Skeletal muscle tissue (tissue), 4 donors: ENCODE measurements around the gene PTDSS2. TPM values are rescaled to one million over a fixed set of nuclear protein-coding genes. Genes with fewer than 3 reads are reported as not detected.
"Not testable (repeated sequence)": the region's sequence is repeated elsewhere in the genome, so short reads cannot be mapped to it uniquely, and the experiment has no call there.

ENCODE experiments used
- H3K27ac ChIP-seq: one replicate; pipeline ENCODE4 v1.7.0; 2013; ENCODE audit warnings: mild to moderate bottlenecking, low read depth, low read length, inconsistent platforms
- H3K27me3 ChIP-seq, 3 donors: one replicate each; pipeline ENCODE4 v1.7.0; 2013; ENCODE audit warnings: low read length in 3 of 3; ENCODE audit not compliant: control insufficient read depth in 3 of 3, insufficient read depth in 3 of 3
- H3K36me3 ChIP-seq, 3 donors: one replicate each; pipeline ENCODE4 v1.7.0; 2013; ENCODE audit warnings: low read length in 3 of 3; ENCODE audit not compliant: control insufficient read depth in 3 of 3, insufficient read depth in 3 of 3
- H3K4me1 ChIP-seq, 3 donors: one replicate each; pipeline ENCODE4 v1.7.0; 2013; ENCODE audit warnings: low read length in 3 of 3, mild to moderate bottlenecking in 3 of 3; ENCODE audit not compliant: control insufficient read depth in 3 of 3, insufficient read depth in 3 of 3
- H3K4me3 ChIP-seq, 3 donors: one replicate each; pipeline ENCODE4 v1.7.0; 2013; ENCODE audit warnings: low read length in 3 of 3
- H3K9ac ChIP-seq, 3 donors: one replicate each; pipeline ENCODE4 v1.7.0; 2013; ENCODE audit warnings: low read length in 3 of 3, mild to moderate bottlenecking in 3 of 3, moderate library complexity in 2 of 3, low read depth in 1 of 3
- H3K9me3 ChIP-seq, 3 donors: one replicate each; pipeline ENCODE4 v1.7.0; 2013; ENCODE audit warnings: low read length in 3 of 3; ENCODE audit not compliant: control insufficient read depth in 3 of 3
- total RNA-seq: library from RNA; depleted of rRNA; stranded (reverse); fragments of >200 nt; gene quantifications from one replicate; pipeline ENCODE4 v1.2.3, GENCODE V29; 2014
- donor health status: Osteomylitis.

The PTDSS2 gene
- total RNA-seq, 1 donor from 2014 or later, result 21.4 TPM

- no peak overlapping the region for H3K27ac ChIP-seq
- H3K9ac ChIP-seq, result no peak overlapping the region
- H3K9me3 ChIP-seq, result no peaks in the 10 kb centered on the region
- no peak overlapping the region for H3K4me3 ChIP-seq
- peaks cover 0 to 2% (median 0%) of the 10 kb centered on the region in 3 donors for H3K4me1 ChIP-seq
- no peaks in the 10 kb centered on the region for H3K36me3 ChIP-seq
- peaks cover 37 to 52% (median 47%) of the 10 kb centered on the region in 3 donors for H3K27me3 ChIP-seq
Measured at GRCh38 chr11:420911-421321, 29.2 kb upstream of the PTDSS2 start.

- H3K4me1 ChIP-seq, result peaks cover 0 to 2% (median 0%) of the 10 kb centered on the region in 3 donors
- no peaks in the 10 kb centered on the region for H3K36me3 ChIP-seq
- no peak overlapping the region for H3K4me3 ChIP-seq
- H3K9ac ChIP-seq, result no peak overlapping the region
- peaks cover 30 to 46% (median 40%) of the 10 kb centered on the region in 3 donors for H3K27me3 ChIP-seq
- no peak overlapping the region for H3K27ac ChIP-seq
- H3K9me3 ChIP-seq, result no peaks in the 10 kb centered on the region
Measured at GRCh38 chr11:422249-422656, 27.8 kb upstream of the PTDSS2 start.

- Histone ChIP-seq H3K27me3 (peaks cover 18 to 36% (median 27%) of the 10 kb centered on the region in 3 donors), H3K9ac (no peak overlapping the region), H3K4me1 (no peaks in the 10 kb centered on the region), H3K4me3 (no peak overlapping the region), H3K9me3 (no peaks in the 10 kb centered on the region), H3K36me3 (no peaks in the 10 kb centered on the region), H3K27ac (no peak overlapping the region)
Measured at GRCh38 chr11:424232-424631, 25.8 kb upstream of the PTDSS2 start.

GRCh38 chr11:424766-425165 lies 25.3 kb upstream of the PTDSS2 start:
- peaks cover 12 to 34% (median 25%) of the 10 kb centered on the region in 3 donors for H3K27me3 ChIP-seq
- not testable (repeated sequence) for H3K36me3 ChIP-seq, H3K9ac ChIP-seq, H3K27ac ChIP-seq, H3K4me1 ChIP-seq, H3K9me3 ChIP-seq, H3K4me3 ChIP-seq

- H3K4me3 ChIP-seq, result no peak overlapping the region
- H3K27ac ChIP-seq, result no peak overlapping the region
- H3K4me1 ChIP-seq, result no peaks in the 10 kb centered on the region
- H3K9me3 ChIP-seq, result no peaks in the 10 kb centered on the region
- H3K9ac ChIP-seq, result no peak overlapping the region
- H3K27me3 ChIP-seq, result peaks cover 7 to 32% (median 19%) of the 10 kb centered on the region in 3 donors
- H3K36me3 ChIP-seq, result no peaks in the 10 kb centered on the region
Measured at GRCh38 chr11:425301-425700, 24.8 kb upstream of the PTDSS2 start.

- Histone ChIP-seq H3K4me1 (no peaks in the 10 kb centered on the region), H3K4me3 (no peak overlapping the region), H3K27me3 (peaks cover 7 to 29% (median 18%) of the 10 kb centered on the region in 3 donors), H3K36me3 (no peaks in the 10 kb centered on the region), H3K9me3 (no peaks in the 10 kb centered on the region), H3K27ac (no peak overlapping the region), H3K9ac (no peak overlapping the region)
Measured at GRCh38 chr11:426851-427250, 23.2 kb upstream of the PTDSS2 start.

- H3K27me3 ChIP-seq, result peaks cover 7 to 37% (median 20%) of the 10 kb centered on the region in 3 donors
- H3K9ac ChIP-seq, result no peak overlapping the region
Measured at GRCh38 chr11:428295-428694, 21.8 kb upstream of the PTDSS2 start.

GRCh38 chr11:429391-429790 lies 20.7 kb upstream of the PTDSS2 start:
- Histone ChIP-seq H3K36me3 (no peaks in the 10 kb centered on the region), H3K9me3 (no peaks in the 10 kb centered on the region), H3K4me3 (no peak overlapping the region), H3K27ac (no peak overlapping the region), H3K4me1 (no peaks in the 10 kb centered on the region), H3K9ac (no peak overlapping the region), H3K27me3 (peaks cover under 1 to 28% (median 16%) of the 10 kb centered on the region in 3 donors)

More at GRCh38 chr11:428295-428694, 21.8 kb upstream of the PTDSS2 start:
- no peaks in the 10 kb centered on the region for H3K9me3 ChIP-seq
- H3K4me3 ChIP-seq, result no peak overlapping the region
- H3K4me1 ChIP-seq, result no peaks in the 10 kb centered on the region
- no peaks in the 10 kb centered on the region for H3K36me3 ChIP-seq
- no peak overlapping the region for H3K27ac ChIP-seq

GRCh38 chr11:429931-430456 lies 20.1 kb upstream of the PTDSS2 start:
- H3K4me3 ChIP-seq, result no peak overlapping the region
- H3K4me1 ChIP-seq, result no peaks in the 10 kb centered on the region
- no peak overlapping the region for H3K9ac ChIP-seq
- no peaks in the 10 kb centered on the region for H3K36me3 ChIP-seq
- H3K27ac ChIP-seq, result no peak overlapping the region
- no peaks in the 10 kb centered on the region for H3K9me3 ChIP-seq
- peaks cover 0 to 28% (median 16%) of the 10 kb centered on the region in 3 donors for H3K27me3 ChIP-seq

GRCh38 chr11:431921-432320 lies 18.2 kb upstream of the PTDSS2 start:
- Histone ChIP-seq H3K36me3 (no peaks in the 10 kb centered on the region), H3K27ac (no peak overlapping the region), H3K4me1 (no peaks in the 10 kb centered on the region), H3K4me3 (no peak overlapping the region), H3K9me3 (no peaks in the 10 kb centered on the region), H3K9ac (no peak overlapping the region), H3K27me3 (peaks cover 0 to 29% (median 14%) of the 10 kb centered on the region in 3 donors)
